ENCODE data around the gene RAPGEF4. TPM values are rescaled to one million over a fixed set of nuclear protein-coding genes. Genes with fewer than 3 reads are reported as not detected.

The RAPGEF4 gene
- total and polyA plus RNA-seq, 2 donors (not counting 1 experiment from before 2014, with no cell fraction given): 0.22 to 0.30 TPM

DNA sequence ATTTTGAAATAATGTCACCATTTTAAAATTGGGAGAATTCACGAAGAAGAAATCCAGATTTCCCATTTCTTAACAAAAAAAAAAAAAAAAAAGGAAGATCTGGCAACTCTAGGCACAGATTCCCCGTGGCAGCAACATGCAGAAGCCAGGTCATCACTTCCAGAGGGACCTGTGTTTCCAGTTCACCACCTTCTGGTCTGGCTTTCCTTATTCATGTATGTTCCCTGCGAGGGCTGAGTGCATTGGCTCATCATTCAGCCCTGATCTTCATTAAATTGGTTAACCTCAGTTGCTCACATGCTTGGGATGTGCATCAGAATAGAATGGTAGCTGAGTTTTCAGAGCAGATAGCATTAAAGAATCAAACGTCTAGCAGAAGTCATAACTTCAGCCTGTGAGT lies 315.0 kb downstream of the RAPGEF4 start:
- Mint-ChIP-seq H3K27ac (no peak overlapping the region), H3K9me3 (ENCODE audit: insufficient read depth) (no peaks in the 10 kb centered on the region), H3K27me3 (peaks cover 3% of the 10 kb centered on the region), H3K4me1 (no peaks in the 10 kb centered on the region), H3K4me3 (no peak overlapping the region)
- TF ChIP-seq, protein P1, sequence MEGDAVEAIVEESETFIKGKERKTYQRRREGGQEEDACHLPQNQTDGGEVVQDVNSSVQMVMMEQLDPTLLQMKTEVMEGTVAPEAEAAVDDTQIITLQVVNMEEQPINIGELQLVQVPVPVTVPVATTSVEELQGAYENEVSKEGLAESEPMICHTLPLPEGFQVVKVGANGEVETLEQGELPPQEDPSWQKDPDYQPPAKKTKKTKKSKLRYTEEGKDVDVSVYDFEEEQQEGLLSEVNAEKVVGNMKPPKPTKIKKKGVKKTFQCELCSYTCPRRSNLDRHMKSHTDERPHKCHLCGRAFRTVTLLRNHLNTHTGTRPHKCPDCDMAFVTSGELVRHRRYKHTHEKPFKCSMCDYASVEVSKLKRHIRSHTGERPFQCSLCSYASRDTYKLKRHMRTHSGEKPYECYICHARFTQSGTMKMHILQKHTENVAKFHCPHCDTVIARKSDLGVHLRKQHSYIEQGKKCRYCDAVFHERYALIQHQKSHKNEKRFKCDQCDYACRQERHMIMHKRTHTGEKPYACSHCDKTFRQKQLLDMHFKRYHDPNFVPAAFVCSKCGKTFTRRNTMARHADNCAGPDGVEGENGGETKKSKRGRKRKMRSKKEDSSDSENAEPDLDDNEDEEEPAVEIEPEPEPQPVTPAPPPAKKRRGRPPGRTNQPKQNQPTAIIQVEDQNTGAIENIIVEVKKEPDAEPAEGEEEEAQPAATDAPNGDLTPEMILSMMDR (IDR thresholded peaks at IDR 0.05): no peak
- TF ChIP-seq EZH2 (IDR thresholded peaks at IDR 0.05; ENCODE audit: borderline replicate concordance, insufficient read depth, low read depth, low read length, poor library complexity, severe bottlenecking): no peak
- H3K36me3 ChIP-seq (replicated peaks in 1 of 2; ENCODE audit: control extremely low read depth in 1 of 2, control insufficient read depth in 1 of 2, extremely low read depth in 1 of 2, insufficient read depth in 2 of 2, low read length in 1 of 2): no peaks in the 10 kb centered on the region
- ATAC-seq (ENCODE audit: low read depth) (no peak), DNase-seq (no peak)
- H3K79me2 ChIP-seq (ENCODE audit: control insufficient read depth, insufficient read depth, low read length): no peaks in the 10 kb centered on the region
- no peaks in the 10 kb centered on the region for H4K20me1 ChIP-seq (ENCODE audit: control insufficient read depth, insufficient read depth, low read length, poor library complexity, severe bottlenecking)
- no peak overlapping the region for H3K4me3 ChIP-seq (ENCODE audit: control extremely low read depth in 1 of 5, extremely low read depth in 1 of 5, insufficient read depth in 1 of 5, low read depth in 2 of 5, low read length in 4 of 5)
- no peak overlapping the region for H3K27ac ChIP-seq (ENCODE audit: low read length in 2 of 2)
- WGBS (ENCODE audit: insufficient coverage): 86% methylated on average over 3 of the region's 4 CpGs
- no peaks in the 10 kb centered on the region for H3K4me1 ChIP-seq (ENCODE audit: control insufficient read depth in 2 of 2, insufficient read depth in 2 of 2, low read length in 2 of 2)
- POLR2A ChIA-PET: no interaction called here
- no peak overlapping the region for H3K4me2 ChIP-seq (replicated peaks; ENCODE audit: low read depth, low read length, poor library complexity, severe bottlenecking)
- no peak overlapping the region for H2AFZ ChIP-seq (ENCODE audit: insufficient read depth, low read depth, low read length, poor library complexity, severe bottlenecking)
- H3K9ac ChIP-seq (ENCODE audit: low read length): no peak overlapping the region
- H3K27me3 ChIP-seq (replicated peaks in 1 of 4; ENCODE audit: control extremely low read depth in 1 of 4, control insufficient read depth in 3 of 4, insufficient read depth in 4 of 4, low read length in 3 of 4): peaks cover 0 to 3% (median 0%) of the 10 kb centered on the region in 4 experiments
- intact Hi-C loops (cut with micrococcal nuclease): no loop called here
- CTCF ChIA-PET: no interaction called here
- no peaks in the 10 kb centered on the region for H3K9me3 ChIP-seq (ENCODE audit: control extremely low read depth in 1 of 3, control insufficient read depth in 2 of 3, insufficient read depth in 1 of 3, low read length in 2 of 3)

DNA sequence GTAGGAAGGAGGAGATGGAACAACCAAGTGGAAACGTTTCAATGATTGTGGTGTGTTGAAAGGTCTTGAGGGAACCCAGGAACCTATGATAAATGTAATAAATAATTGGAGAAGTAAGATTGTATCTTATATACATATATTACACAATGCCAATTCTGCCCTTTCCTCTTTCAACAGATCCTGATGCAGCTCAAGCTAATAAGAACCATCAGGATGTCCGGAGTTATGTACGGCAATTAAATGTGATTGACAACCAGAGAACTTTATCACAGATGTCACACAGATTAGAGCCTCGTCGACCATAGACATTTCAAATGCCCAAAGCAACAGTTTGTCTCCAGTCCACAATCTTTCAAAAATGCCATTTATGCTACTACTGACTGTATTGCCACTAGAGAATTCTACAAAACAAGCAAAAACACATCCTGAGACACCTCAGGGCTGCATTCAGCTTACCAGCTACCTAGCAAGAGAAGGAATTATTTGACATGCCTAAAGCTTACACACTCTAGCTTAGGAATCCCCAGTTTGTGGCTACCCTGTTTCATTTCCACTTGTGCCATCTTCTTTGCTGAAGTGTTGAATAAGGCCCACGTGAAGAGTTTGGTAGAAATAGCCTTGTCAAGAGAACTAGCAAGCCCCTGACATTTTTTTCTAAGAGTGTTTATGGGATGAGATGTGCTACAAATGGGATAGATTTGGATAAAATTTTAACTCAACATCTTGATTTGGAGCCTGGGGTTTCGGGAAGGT lies 316.0 kb downstream of the RAPGEF4 start:
- no peaks in the 10 kb centered on the region for H3K4me1 ChIP-seq (ENCODE audit: control insufficient read depth in 2 of 2, insufficient read depth in 2 of 2, low read length in 2 of 2)
- ChIA-PET POLR2A (no interaction called here), CTCF (no interaction called here)
- H3K4me2 ChIP-seq (replicated peaks; ENCODE audit: low read depth, low read length, poor library complexity, severe bottlenecking): no peak overlapping the region
- no peak overlapping the region for H3K4me3 ChIP-seq (ENCODE audit: control extremely low read depth in 1 of 5, extremely low read depth in 1 of 5, insufficient read depth in 1 of 5, low read depth in 2 of 5, low read length in 4 of 5)
- H3K27ac ChIP-seq (ENCODE audit: low read length in 2 of 2): no peak overlapping the region
- TF ChIP-seq, protein P1 (IDR thresholded peaks at IDR 0.05): no peak
- TF ChIP-seq EZH2 (IDR thresholded peaks at IDR 0.05; ENCODE audit: borderline replicate concordance, insufficient read depth, low read depth, low read length, poor library complexity, severe bottlenecking): no peak
- intact Hi-C loops (cut with micrococcal nuclease): no loop called here
- no peak overlapping the region for H2AFZ ChIP-seq (ENCODE audit: insufficient read depth, low read depth, low read length, poor library complexity, severe bottlenecking)
- Mint-ChIP-seq H3K4me1 (no peaks in the 10 kb centered on the region), H3K27ac (no peak overlapping the region), H3K27me3 (peaks cover 7% of the 10 kb centered on the region), H3K9me3 (ENCODE audit: insufficient read depth) (no peaks in the 10 kb centered on the region), H3K4me3 (no peak overlapping the region)
- no peaks in the 10 kb centered on the region for H4K20me1 ChIP-seq (ENCODE audit: control insufficient read depth, insufficient read depth, low read length, poor library complexity, severe bottlenecking)
- 85% methylated on average over 5 of the region's 7 CpGs for WGBS (ENCODE audit: insufficient coverage)
- H3K27me3 ChIP-seq (replicated peaks in 1 of 4; ENCODE audit: control extremely low read depth in 1 of 4, control insufficient read depth in 3 of 4, insufficient read depth in 4 of 4, low read length in 3 of 4): peaks cover 0 to 3% (median 0%) of the 10 kb centered on the region in 4 experiments
- no peak for DNase-seq
- H3K79me2 ChIP-seq (ENCODE audit: control insufficient read depth, insufficient read depth, low read length): no peaks in the 10 kb centered on the region
- no peak for ATAC-seq (ENCODE audit: low read depth)
- H3K9ac ChIP-seq (ENCODE audit: low read length): no peak overlapping the region
- no peaks in the 10 kb centered on the region for H3K36me3 ChIP-seq (replicated peaks in 1 of 2; ENCODE audit: control extremely low read depth in 1 of 2, control insufficient read depth in 1 of 2, extremely low read depth in 1 of 2, insufficient read depth in 2 of 2, low read length in 1 of 2)
- H3K9me3 ChIP-seq (ENCODE audit: control extremely low read depth in 1 of 3, control insufficient read depth in 2 of 3, insufficient read depth in 1 of 3, low read length in 2 of 3): no peaks in the 10 kb centered on the region

Data from B cell (primary cell).